NT2/D1 (cell line): Measurements from ENCODE around the gene MPC1.

Experiments used
- DNase-seq: peaks from one replicate; pipeline ENCODE4 v3.0.0-alpha.2; 2011; ENCODE audit warnings: low read depth, low spot score
- H3K27me3 ChIP-seq: 2 replicates; pipeline ENCODE4 v1.6.0; 2011; ENCODE audit warnings: mild to moderate bottlenecking; ENCODE audit not compliant: insufficient read length, insufficient read depth
- H3K36me3 ChIP-seq: 2 replicates; pipeline ENCODE4 v1.6.1; 2011; ENCODE audit warnings: mild to moderate bottlenecking, low read length, mixed read lengths; ENCODE audit not compliant: insufficient read depth, insufficient read length
- H3K4me1 ChIP-seq: 2 replicates; pipeline ENCODE4 v1.5.1; 2011; ENCODE audit not compliant: insufficient read depth, insufficient read length
- H3K4me3 ChIP-seq: 2 replicates; pipeline ENCODE4 v1.5.1; 2011; ENCODE audit warnings: low read depth; ENCODE audit not compliant: insufficient read length
- H3K9ac ChIP-seq: 2 replicates; pipeline ENCODE4 v1.6.0; 2011; ENCODE audit warnings: low read depth; ENCODE audit not compliant: insufficient read length
- H3K9me3 ChIP-seq: 2 replicates; pipeline ENCODE4 v1.5.1; 2011; ENCODE audit warnings: mild to moderate bottlenecking, low read length; ENCODE audit not compliant: insufficient read depth
- SUZ12 ChIP-seq: IDR thresholded peaks from 2 replicates; pipeline ENCODE4 v1.6.1; 2011; ENCODE audit not compliant: insufficient read length, insufficient read depth; ENCODE audit errors: extremely low read depth
- YY1 ChIP-seq: IDR thresholded peaks from 2 replicates; pipeline ENCODE4 v1.6.1; 2011; ENCODE audit not compliant: insufficient read length, insufficient read depth
- ZNF274 ChIP-seq: IDR thresholded peaks from 2 replicates; pipeline ENCODE4 v1.6.1; 2011; ENCODE audit warnings: mild to moderate bottlenecking, low read depth, low read length

Gene MPC1

DNA sequence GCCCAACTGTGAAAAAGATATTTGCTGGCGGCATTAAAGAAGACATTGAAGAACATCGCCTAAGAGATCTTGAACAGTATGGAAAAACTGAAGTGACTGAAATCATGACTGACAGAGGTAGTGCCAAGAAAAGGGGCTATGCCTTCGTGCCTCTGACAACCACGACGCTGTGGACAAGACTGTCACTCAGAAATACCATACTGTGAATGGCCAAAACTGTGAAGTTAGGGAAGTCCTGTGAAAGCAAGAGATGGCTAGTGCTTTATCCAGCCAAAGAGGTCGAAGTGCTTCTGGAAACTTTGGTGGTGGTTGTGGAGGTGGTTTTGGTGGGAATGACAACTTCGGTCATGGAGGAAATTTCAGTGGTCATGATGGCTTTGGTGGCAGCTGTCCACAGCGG lies 47.9 kb downstream of the MPC1 start:
- H3K9me3 ChIP-seq: no peaks in the 10 kb centered on the region
- no peak overlapping the region for H3K4me3 ChIP-seq
- DNase-seq: no peak
- H3K9ac ChIP-seq: no peak overlapping the region
- H3K27me3 ChIP-seq: no peaks in the 10 kb centered on the region
- TF ChIP-seq SUZ12 (no peak), YY1 (no peak), ZNF274 (no peak)
- H3K4me1 ChIP-seq: peaks cover 2% of the 10 kb centered on the region
- peaks cover 69% of the 10 kb centered on the region for H3K36me3 ChIP-seq

DNA sequence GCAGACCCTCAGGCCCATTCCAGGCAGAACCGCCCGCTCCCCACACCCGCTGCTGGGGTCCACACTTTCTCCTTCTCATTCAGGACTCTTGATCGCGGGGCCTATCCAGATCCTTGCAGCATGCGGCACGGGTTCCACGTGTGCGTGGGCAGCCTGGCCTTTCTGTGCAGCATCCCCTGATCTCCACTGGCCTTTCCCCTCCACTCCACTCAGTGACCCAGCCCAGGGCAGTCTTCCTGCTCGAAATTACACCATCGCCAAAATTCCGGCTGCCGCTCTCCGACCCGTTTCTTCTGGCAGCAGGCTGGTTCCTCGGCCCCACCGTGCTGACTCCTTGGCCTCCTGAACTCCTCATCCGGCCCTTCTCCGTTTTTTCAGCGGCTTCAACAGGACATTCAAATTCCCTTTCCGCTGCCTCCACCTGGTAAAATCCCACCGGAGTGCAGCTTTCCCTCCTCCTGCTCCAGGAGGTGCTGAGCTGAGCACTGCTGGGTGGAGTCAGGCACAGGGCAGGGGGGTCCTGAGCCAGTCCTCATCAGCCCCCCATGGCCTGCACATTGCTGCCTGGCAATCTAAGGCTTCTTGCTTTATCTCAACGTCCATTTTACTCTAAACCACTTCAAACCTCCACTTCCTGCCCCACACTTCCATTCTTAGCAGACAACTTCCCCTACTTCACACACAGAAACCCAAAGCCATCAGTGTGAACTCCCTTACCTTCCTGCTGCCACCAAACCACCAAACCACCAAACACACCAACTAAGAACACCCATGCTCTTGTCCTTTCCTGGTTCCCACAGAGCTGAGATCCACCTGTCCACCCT lies 49.4 kb downstream of the MPC1 start:
- no peak overlapping the region for H3K9ac ChIP-seq

DNA sequence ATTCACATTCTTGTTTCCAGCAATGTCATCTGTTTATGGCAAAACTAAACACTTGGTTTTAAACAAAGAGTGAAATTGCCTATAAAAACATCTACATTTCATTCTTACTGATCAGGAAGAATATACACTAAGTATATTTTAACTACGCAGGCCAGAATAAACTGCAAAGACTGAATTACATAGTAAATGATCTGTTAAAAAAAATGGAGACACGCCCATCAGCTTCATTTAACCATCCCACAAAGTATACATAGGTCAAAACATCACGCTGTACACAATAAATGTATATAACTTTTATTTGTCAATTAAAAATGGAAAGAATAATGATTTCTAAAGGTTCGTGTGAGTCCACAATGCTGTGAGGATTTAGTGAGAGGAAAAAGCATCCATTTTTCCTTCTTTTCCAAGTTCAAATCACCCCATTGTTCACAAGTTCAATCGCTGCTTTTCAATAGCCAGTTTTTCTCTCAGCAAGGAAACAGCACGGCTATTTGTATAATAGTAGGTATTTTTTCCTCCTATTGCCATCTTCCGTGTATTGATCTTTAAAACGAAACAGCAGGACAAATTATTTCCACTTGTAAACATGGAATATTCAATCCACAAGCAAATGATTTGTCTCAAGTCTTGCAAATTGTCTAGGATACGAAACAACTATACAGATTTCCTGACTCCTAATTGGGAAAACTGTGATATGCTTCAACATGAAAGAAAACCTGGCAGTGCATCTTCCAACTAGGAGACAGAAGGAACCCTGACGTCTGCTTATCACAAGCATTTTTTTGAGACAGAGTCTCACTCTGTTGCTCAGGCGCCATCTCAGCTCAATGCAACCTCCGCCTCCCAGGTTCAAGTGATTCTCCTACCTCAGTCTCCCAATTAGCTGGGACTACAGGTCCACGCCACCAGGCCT lies 51.0 kb downstream of the MPC1 start:
- Histone ChIP-seq H3K4me3 (no peak overlapping the region), H3K27me3 (no peaks in the 10 kb centered on the region), H3K36me3 (peaks cover 56% of the 10 kb centered on the region), H3K4me1 (peaks cover 2% of the 10 kb centered on the region), H3K9ac (no peak overlapping the region), H3K9me3 (no peaks in the 10 kb centered on the region)
- DNase-seq: no peak
- TF ChIP-seq YY1: no peak
- TF ChIP-seq ZNF274: no peak
- TF ChIP-seq SUZ12: no peak

More for the DNA sequence above, 49.4 kb downstream of the MPC1 start:
- DNase-seq: no peak
- H3K36me3 ChIP-seq: peaks cover 64% of the 10 kb centered on the region
- no peak overlapping the region for H3K4me3 ChIP-seq
- peaks cover 2% of the 10 kb centered on the region for H3K4me1 ChIP-seq
- H3K9me3 ChIP-seq: no peaks in the 10 kb centered on the region
- no peaks in the 10 kb centered on the region for H3K27me3 ChIP-seq
- TF ChIP-seq SUZ12 (no peak), ZNF274 (no peak), YY1 (no peak)

DNA sequence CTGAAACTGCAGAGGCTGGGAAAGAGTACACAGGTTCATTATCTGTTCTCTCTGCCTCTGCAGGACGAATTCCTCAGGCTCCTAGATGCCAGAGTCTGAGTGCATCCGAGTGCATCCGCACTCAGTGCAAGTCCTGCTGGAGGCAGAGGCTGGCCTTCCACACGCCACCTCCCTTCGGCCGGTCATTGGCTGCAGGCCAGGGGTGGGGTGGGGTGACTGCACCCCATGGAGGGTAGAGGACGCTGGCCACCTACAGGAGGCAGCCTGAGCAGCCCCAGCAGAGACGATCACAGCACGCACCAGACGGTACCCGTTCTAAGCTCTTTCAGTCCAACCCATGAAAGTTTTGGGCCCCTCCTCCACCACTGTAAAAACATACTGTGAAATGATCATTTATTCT lies 52.1 kb downstream of the MPC1 start:
- no peak for TF ChIP-seq SUZ12
- no peak for TF ChIP-seq ZNF274
- no peak for TF ChIP-seq YY1
- no peaks in the 10 kb centered on the region for H3K27me3 ChIP-seq
- no peak for DNase-seq
- peaks cover 2% of the 10 kb centered on the region for H3K4me1 ChIP-seq
- H3K36me3 ChIP-seq: peaks cover 55% of the 10 kb centered on the region
- no peak overlapping the region for H3K9ac ChIP-seq
- no peaks in the 10 kb centered on the region for H3K9me3 ChIP-seq
- no peak overlapping the region for H3K4me3 ChIP-seq

DNA sequence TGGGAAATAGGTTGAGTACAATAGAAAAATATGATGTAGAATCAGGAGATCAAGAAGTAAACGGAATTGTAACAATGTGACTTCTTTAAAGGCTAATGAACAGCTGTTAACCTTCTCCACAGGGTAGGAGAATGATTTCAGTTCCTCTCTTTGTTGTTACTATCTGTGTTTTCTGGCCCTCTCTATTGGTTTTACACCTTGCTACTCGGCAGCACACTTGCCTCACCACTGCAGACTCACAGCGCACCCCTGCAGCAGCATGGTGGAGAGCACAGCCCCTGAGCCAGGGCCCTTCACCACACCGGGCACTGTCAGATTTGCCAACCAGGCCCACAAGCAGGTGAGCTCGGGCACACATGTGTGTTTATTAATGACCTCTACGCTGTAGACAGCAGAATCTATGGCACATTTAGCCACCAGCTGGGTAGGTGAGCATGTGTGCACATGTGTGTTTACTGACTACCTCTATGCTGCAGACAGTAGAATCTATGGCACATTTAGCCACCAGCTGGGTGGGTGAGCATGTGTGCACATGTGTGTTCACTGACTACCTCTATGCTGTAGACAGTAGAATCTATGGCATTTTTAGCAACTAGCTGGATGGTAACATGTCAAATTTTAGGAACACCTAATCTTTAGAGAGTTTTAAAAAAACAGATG lies 57.2 kb downstream of the MPC1 start:
- Histone ChIP-seq H3K9ac (no peak overlapping the region), H3K27me3 (no peaks in the 10 kb centered on the region), H3K4me3 (no peak overlapping the region), H3K9me3 (no peaks in the 10 kb centered on the region), H3K36me3 (peaks cover 65% of the 10 kb centered on the region), H3K4me1 (no peaks in the 10 kb centered on the region)
- TF ChIP-seq SUZ12 (no peak), ZNF274 (no peak), YY1 (no peak)
- DNase-seq: no peak

DNA sequence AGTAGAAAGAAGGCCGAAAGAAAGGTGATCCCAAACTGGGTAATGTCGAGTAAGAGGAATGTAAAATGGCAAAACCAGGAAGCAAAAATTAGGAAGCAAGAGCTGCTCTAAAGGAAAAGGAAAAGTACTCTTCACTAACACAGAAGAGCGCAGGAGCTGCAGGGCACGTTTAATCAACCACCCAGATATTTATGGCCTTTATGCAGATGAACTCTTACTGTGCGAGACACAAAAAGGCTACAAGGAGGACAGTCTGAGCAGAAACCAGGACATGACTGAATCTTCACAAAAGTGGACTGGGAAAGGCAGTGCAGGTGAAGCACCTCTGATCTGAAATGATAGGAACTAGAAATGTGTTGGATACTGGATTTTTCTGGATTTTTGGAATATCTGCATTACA lies 59.3 kb downstream of the MPC1 start:
- no peaks in the 10 kb centered on the region for H3K4me1 ChIP-seq
- H3K4me3 ChIP-seq: no peak overlapping the region
- H3K36me3 ChIP-seq: peaks cover 58% of the 10 kb centered on the region
- H3K9ac ChIP-seq: no peak overlapping the region
- H3K27me3 ChIP-seq: no peaks in the 10 kb centered on the region
- DNase-seq: no peak
- H3K9me3 ChIP-seq: no peaks in the 10 kb centered on the region
- TF ChIP-seq ZNF274: no peak
